GM23338 (cell line): ENCODE results near the gene PDYN.

Experiments used
- CREB1 ChIP-seq: fragments of 250-450 bp; sonication (Bioruptor Pico); IDR thresholded peaks from 2 replicates; pipeline ENCODE4 v1.5.0; 2020; ENCODE audit warnings: low read depth, mild to moderate bottlenecking, moderate library complexity
- CTCF ChIP-seq, 2 experiments: fragments of 200-600 bp in 1 of 2; sonication (generic) in 1 of 2; conservative IDR thresholded peaks; 2 replicates each; pipeline versions ENCODE4 v1.5.1 to v1.6.1; 2016 to 2017; ENCODE audit warnings: antibody characterized with exemption in 2 of 2, low read depth in 2 of 2, mild to moderate bottlenecking in 2 of 2, moderate library complexity in 1 of 2
- EZH2 ChIP-seq: fragments of 200-600 bp; sonication (generic); IDR thresholded peaks from one replicate; pipeline ENCODE4 v1.8.0; 2017; ENCODE audit warnings: antibody characterized with exemption, mild to moderate bottlenecking, low read depth; ENCODE audit not compliant: unreplicated experiment
- EZH2phosphoT487 ChIP-seq: fragments of 200-600 bp; sonication (generic); IDR thresholded peaks from one replicate; pipeline ENCODE4 v1.8.1; 2018; ENCODE audit warnings: antibody characterized with exemption; ENCODE audit not compliant: unreplicated experiment
- JUNB ChIP-seq: IDR thresholded peaks from one replicate; pipeline ENCODE4 v1.6.1; 2016; ENCODE audit warnings: antibody characterized with exemption; ENCODE audit not compliant: unreplicated experiment
- POLR2AphosphoS5 ChIP-seq: IDR thresholded peaks from 2 replicates; pipeline ENCODE4 v1.6.1; 2016; ENCODE audit warnings: antibody characterized with exemption, low read depth
- REST ChIP-seq: IDR thresholded peaks from one replicate; pipeline ENCODE4 v1.6.1; 2018; ENCODE audit warnings: antibody characterized with exemption; ENCODE audit not compliant: unreplicated experiment
- ZNF331 ChIP-seq: fragments of 250-450 bp; sonication (Bioruptor Pico); IDR thresholded peaks from 2 replicates; pipeline ENCODE4 v1.5.0; 2020; ENCODE audit warnings: low read depth, mild to moderate bottlenecking, moderate library complexity

GRCh38 chr20:2005831-2006426 lies 12.1 kb upstream of the PDYN start:
- TF ChIP-seq CTCF (conservative IDR thresholded peaks at IDR 0.05; ENCODE audit: low read depth in 2 of 2) (peak in 1 of 2 experiments; percentile 18; a peak in 1 of 4 replicates), EZH2 (no peak), POLR2AphosphoS5 (no peak), EZH2phosphoT487 (no peak), JUNB (no peak), CREB1 (CRISPR knock-in tag) (no peak), ZNF331 (no peak), REST (peak; percentile 97)
